ENCODE measurements around the gene AP2A2. TPM values are rescaled to one million over a fixed set of nuclear protein-coding genes. Genes with fewer than 3 reads are reported as not detected.

Gene AP2A2
- total and polyA plus RNA-seq, 2 donors (not counting 1 experiment from before 2014, with no cell fraction given) = 53.1 to 57.0 TPM

DNA sequence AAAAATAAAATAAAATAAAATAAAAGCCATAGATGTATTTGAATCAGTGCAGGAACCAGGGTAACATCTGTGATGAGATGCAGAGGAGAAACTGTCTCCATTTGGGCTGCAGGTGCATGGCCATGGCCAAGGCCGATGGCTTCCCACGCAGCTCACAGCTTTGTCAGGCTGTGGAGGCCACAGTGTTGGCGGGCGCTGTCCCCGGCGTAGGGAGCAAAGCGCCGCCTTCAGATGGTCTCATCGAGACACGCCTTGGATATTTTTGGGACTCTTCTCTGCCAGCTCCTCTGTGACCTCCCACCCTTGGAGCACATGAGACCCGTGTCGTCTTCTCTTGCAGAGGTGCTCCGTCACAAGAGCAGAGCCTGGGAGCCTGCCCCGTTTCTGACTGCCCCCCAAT is 72.2 kb downstream of the AP2A2 start:
- WGBS (ENCODE audit: insufficient coverage) = over 99% methylated on average over 14 of the region's 14 CpGs

DNA sequence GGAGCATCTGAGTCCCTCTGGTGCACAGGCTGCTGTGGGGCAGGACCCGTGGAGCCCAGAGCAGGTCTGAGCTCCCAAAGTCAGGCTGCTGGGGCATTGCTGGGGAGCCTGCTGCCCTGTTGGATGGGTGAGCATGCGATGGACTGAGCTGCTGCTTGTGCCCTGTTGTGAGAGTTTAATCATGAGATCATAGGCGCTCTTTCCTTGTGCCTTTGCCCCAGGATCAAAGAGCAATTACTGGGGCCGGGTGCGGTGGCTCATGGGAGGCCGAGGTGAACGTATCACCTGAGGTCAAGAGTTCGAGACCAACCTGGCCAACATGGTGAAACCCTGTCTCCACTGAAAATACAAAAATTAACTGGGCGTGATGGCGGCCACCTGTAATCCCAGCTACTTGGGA is 73.3 kb downstream of the AP2A2 start:
- Mint-ChIP-seq H3K4me1 (peaks cover 10% of the 10 kb centered on the region), H3K4me3 (no peak overlapping the region), H3K27me3 (no peaks in the 10 kb centered on the region), H3K9me3 (ENCODE audit: insufficient read depth) (no peaks in the 10 kb centered on the region), H3K27ac (no peak overlapping the region)
- Histone ChIP-seq H3K4me3 (ENCODE audit: control extremely low read depth in 1 of 5, extremely low read depth in 1 of 5, insufficient read depth in 1 of 5, low read depth in 2 of 5, low read length in 4 of 5) (no peak overlapping the region), H4K20me1 (ENCODE audit: control insufficient read depth, insufficient read depth, low read length, poor library complexity, severe bottlenecking) (peaks cover 21% of the 10 kb centered on the region), H3K27ac (ENCODE audit: low read length in 2 of 2) (no peak overlapping the region), H3K4me1 (ENCODE audit: control insufficient read depth in 2 of 2, insufficient read depth in 2 of 2, low read length in 2 of 2) (no peaks in the 10 kb centered on the region), H3K4me2 (replicated peaks; ENCODE audit: low read depth, low read length, poor library complexity, severe bottlenecking) (no peak overlapping the region), H3K27me3 (replicated peaks in 1 of 4; ENCODE audit: control extremely low read depth in 1 of 4, control insufficient read depth in 3 of 4, insufficient read depth in 4 of 4, low read length in 3 of 4) (no peaks in the 10 kb centered on the region), H3K9ac (ENCODE audit: low read length) (no peak overlapping the region), H3K79me2 (ENCODE audit: control insufficient read depth, insufficient read depth, low read length) (peaks cover 8% of the 10 kb centered on the region), H3K36me3 (replicated peaks in 1 of 2; ENCODE audit: control extremely low read depth in 1 of 2, control insufficient read depth in 1 of 2, extremely low read depth in 1 of 2, insufficient read depth in 2 of 2, low read length in 1 of 2) (peaks cover 2 to 43% of the 10 kb centered on the region in 2 experiments), H3K9me3 (ENCODE audit: control extremely low read depth in 1 of 3, control insufficient read depth in 2 of 3, insufficient read depth in 1 of 3, low read length in 2 of 3) (no peaks in the 10 kb centered on the region), H2AFZ (ENCODE audit: insufficient read depth, low read depth, low read length, poor library complexity, severe bottlenecking) (no peak overlapping the region)
- ChIA-PET POLR2A (no interaction called here), CTCF (no interaction called here)
- DNase-seq (no peak), ATAC-seq (ENCODE audit: low read depth) (no peak)
- intact Hi-C loops (cut with micrococcal nuclease) = no loop called here
- TF ChIP-seq, protein P1, sequence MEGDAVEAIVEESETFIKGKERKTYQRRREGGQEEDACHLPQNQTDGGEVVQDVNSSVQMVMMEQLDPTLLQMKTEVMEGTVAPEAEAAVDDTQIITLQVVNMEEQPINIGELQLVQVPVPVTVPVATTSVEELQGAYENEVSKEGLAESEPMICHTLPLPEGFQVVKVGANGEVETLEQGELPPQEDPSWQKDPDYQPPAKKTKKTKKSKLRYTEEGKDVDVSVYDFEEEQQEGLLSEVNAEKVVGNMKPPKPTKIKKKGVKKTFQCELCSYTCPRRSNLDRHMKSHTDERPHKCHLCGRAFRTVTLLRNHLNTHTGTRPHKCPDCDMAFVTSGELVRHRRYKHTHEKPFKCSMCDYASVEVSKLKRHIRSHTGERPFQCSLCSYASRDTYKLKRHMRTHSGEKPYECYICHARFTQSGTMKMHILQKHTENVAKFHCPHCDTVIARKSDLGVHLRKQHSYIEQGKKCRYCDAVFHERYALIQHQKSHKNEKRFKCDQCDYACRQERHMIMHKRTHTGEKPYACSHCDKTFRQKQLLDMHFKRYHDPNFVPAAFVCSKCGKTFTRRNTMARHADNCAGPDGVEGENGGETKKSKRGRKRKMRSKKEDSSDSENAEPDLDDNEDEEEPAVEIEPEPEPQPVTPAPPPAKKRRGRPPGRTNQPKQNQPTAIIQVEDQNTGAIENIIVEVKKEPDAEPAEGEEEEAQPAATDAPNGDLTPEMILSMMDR (IDR thresholded peaks at IDR 0.05) = no peak
- no peak for TF ChIP-seq EZH2 (IDR thresholded peaks at IDR 0.05; ENCODE audit: borderline replicate concordance, insufficient read depth, low read depth, low read length, poor library complexity, severe bottlenecking)
- WGBS (ENCODE audit: insufficient coverage) = 99% methylated on average over 10 of the region's 10 CpGs

More for the DNA sequence above, 72.2 kb downstream of the AP2A2 start:
- Histone ChIP-seq H3K27ac (ENCODE audit: low read length in 2 of 2) (no peak overlapping the region), H3K9me3 (ENCODE audit: control extremely low read depth in 1 of 3, control insufficient read depth in 2 of 3, insufficient read depth in 1 of 3, low read length in 2 of 3) (no peaks in the 10 kb centered on the region), H3K4me1 (ENCODE audit: control insufficient read depth in 2 of 2, insufficient read depth in 2 of 2, low read length in 2 of 2) (no peaks in the 10 kb centered on the region), H3K79me2 (ENCODE audit: control insufficient read depth, insufficient read depth, low read length) (peaks cover 5% of the 10 kb centered on the region), H3K9ac (ENCODE audit: low read length) (no peak overlapping the region), H3K4me3 (ENCODE audit: control extremely low read depth in 1 of 5, extremely low read depth in 1 of 5, insufficient read depth in 1 of 5, low read depth in 2 of 5, low read length in 4 of 5) (no peak overlapping the region), H3K27me3 (replicated peaks in 1 of 4; ENCODE audit: control extremely low read depth in 1 of 4, control insufficient read depth in 3 of 4, insufficient read depth in 4 of 4, low read length in 3 of 4) (no peaks in the 10 kb centered on the region), H3K36me3 (replicated peaks in 1 of 2; ENCODE audit: control extremely low read depth in 1 of 2, control insufficient read depth in 1 of 2, extremely low read depth in 1 of 2, insufficient read depth in 2 of 2, low read length in 1 of 2) (peaks cover 2 to 43% of the 10 kb centered on the region in 2 experiments), H3K4me2 (replicated peaks; ENCODE audit: low read depth, low read length, poor library complexity, severe bottlenecking) (no peak overlapping the region), H4K20me1 (ENCODE audit: control insufficient read depth, insufficient read depth, low read length, poor library complexity, severe bottlenecking) (peaks cover 16% of the 10 kb centered on the region), H2AFZ (ENCODE audit: insufficient read depth, low read depth, low read length, poor library complexity, severe bottlenecking) (no peak overlapping the region)
- ChIA-PET POLR2A (no interaction called here), CTCF (no interaction called here)
- Mint-ChIP-seq H3K27me3 (no peaks in the 10 kb centered on the region), H3K4me3 (no peak overlapping the region), H3K27ac (no peak overlapping the region), H3K9me3 (ENCODE audit: insufficient read depth) (no peaks in the 10 kb centered on the region), H3K4me1 (peaks cover 10% of the 10 kb centered on the region)
- intact Hi-C loops (cut with micrococcal nuclease) = no loop called here
- DNase-seq (no peak), ATAC-seq (ENCODE audit: low read depth) (no peak)
- TF ChIP-seq, protein P1 (IDR thresholded peaks at IDR 0.05) = no peak
- no peak for TF ChIP-seq EZH2 (IDR thresholded peaks at IDR 0.05; ENCODE audit: borderline replicate concordance, insufficient read depth, low read depth, low read length, poor library complexity, severe bottlenecking)

Data from B cell (primary cell).